Stimulated activated CD8-positive, alpha-beta memory T cell treated with anti-CD3 and anti-CD28 coated beads, Interleukin-12 subunit alpha, Interleukin-12 subunit beta, amount 100 ng/mL, for 4 hours (primary cell): ENCODE data around the gene SH3PXD2A.
A peak's percentile ranks its signal among the peaks of the same experiment; 100 is the strongest.

Source experiments
- DNase-seq: peaks from one replicate; pipeline ENCODE4 v3.0.0-alpha.2; 2020; ENCODE audit warnings: low read depth

SH3PXD2A gene

GRCh38 chr10:103685880-103686669 is 169.3 kb downstream of the SH3PXD2A start:
- DNase-seq, result peak; percentile 38

GRCh38 chr10:103683851-103684250 is 171.5 kb downstream of the SH3PXD2A start:
- no peak for DNase-seq

- DNase-seq, result no peak
Observed at GRCh38 chr10:103682631-103683030, 172.7 kb downstream of the SH3PXD2A start.

- DNase-seq, result no peak
Observed at GRCh38 chr10:103681617-103682399, 173.6 kb downstream of the SH3PXD2A start.

- DNase-seq, result no peak
Observed at GRCh38 chr10:103680869-103681236, 174.5 kb downstream of the SH3PXD2A start.

DNA sequence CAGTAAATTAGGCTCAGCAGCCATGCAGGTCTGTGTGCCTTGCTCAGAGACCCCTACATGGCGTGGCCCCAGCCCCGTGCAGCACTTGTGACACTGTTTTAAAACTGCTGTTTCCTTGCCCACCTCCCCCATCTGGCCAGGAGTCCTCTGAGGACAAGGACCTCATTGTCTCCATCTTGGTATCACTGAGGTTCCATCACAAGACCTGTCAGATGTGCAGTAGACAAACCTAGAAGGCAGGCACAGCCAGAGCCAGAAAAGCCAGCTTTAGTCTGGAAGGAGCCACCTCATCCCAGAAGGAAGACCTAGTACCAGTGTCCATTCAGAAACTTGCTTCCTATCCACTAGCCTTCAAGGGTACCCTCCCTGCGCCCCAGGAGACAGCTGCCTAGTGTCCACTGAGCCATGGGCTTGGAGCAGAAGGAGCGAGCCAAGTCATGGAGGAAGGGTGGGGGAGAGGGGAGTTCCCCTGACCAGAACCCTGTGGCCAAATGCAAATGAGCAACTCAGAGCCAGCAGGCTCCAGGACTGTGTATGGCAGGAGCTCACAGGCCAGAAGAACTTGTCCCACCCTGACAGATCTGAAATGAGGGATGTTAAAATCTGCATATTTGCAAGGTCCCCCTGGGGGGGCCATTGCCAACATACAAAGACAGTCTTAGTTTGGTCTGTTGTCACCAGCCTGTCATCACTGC is 176.1 kb downstream of the SH3PXD2A start:
- DNase-seq, result no peak

- peak; percentile 53 for DNase-seq
Observed at GRCh38 chr10:103678178-103678526, 177.2 kb downstream of the SH3PXD2A start.

- no peak for DNase-seq
Observed at GRCh38 chr10:103677486-103678177, 177.7 kb downstream of the SH3PXD2A start.

DNA sequence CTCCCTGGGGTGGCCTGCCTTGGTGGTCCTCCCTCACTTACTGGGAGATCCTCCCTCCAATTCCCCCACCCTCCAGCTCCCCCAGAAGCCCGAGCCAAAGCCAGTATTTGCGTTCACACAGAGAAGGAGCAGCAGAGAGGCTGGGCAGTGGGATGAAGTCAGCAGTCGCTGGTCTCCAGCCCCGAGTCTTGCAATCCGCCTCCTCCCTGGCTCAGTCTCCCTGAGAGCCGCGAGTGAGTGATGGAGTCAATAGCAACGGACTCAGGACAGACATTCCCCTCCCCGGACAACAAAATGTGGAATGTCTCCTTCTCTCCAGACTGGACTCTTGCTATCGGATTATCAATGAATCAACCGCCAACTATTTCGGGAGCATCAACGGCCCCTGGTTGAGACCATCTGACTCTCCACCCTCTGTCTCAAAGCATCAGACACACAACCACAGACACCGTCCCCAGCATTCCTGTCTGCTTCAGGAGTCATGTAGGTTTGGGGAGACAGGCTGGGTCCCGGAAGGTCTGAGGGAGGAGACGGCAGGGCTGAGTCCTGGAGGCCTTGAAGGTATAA is 178.4 kb downstream of the SH3PXD2A start:
- DNase-seq, result no peak

- DNase-seq, result no peak
Observed at GRCh38 chr10:103676058-103676785, 179.2 kb downstream of the SH3PXD2A start.

DNA sequence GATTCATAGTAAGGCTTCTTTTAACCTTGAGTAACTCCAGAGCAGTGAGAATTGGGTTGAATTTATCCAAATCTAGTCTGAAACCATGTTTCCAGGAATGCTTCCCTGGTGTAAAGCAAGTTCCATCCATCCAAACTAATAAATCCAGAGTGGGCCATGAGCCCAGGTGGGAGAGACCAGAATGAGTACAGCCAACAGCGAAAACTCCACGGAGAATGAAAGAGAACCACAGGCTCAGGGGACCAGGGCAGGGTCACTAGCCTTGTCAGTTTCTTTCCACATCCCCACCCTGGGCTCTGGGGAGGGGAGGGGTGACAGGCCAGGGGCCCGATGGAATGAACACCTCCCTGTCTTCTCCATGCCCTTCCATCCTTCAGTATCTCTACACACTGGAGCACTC is 181.8 kb downstream of the SH3PXD2A start:
- no peak for DNase-seq

GRCh38 chr10:103672345-103672744 is 183.0 kb downstream of the SH3PXD2A start:
- no peak for DNase-seq

GRCh38 chr10:103671126-103671895 is 184.1 kb downstream of the SH3PXD2A start:
- DNase-seq, result no peak

DNA sequence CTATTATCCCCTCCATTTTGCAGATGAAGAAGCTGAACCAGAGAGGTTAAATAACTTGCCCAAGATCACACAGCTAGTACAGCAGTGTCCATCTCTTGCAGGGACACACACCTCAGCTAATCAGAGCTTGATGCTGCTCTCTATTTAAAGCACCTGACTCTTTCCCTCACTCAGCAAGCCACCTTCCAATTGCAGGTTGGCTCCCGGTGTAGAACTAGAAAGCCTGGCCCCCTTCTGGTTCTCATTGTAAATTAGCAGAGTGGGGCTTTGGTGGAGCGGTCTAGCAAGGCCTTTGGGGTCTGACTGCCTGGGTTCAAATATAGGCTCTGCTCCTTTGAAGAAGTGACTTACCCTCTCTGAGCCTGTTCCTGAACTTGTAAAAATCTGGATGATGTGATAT is 185.4 kb downstream of the SH3PXD2A start:
- DNase-seq, result no peak

- DNase-seq, result no peak
Observed at GRCh38 chr10:103669243-103669929, 186.0 kb downstream of the SH3PXD2A start.

DNA sequence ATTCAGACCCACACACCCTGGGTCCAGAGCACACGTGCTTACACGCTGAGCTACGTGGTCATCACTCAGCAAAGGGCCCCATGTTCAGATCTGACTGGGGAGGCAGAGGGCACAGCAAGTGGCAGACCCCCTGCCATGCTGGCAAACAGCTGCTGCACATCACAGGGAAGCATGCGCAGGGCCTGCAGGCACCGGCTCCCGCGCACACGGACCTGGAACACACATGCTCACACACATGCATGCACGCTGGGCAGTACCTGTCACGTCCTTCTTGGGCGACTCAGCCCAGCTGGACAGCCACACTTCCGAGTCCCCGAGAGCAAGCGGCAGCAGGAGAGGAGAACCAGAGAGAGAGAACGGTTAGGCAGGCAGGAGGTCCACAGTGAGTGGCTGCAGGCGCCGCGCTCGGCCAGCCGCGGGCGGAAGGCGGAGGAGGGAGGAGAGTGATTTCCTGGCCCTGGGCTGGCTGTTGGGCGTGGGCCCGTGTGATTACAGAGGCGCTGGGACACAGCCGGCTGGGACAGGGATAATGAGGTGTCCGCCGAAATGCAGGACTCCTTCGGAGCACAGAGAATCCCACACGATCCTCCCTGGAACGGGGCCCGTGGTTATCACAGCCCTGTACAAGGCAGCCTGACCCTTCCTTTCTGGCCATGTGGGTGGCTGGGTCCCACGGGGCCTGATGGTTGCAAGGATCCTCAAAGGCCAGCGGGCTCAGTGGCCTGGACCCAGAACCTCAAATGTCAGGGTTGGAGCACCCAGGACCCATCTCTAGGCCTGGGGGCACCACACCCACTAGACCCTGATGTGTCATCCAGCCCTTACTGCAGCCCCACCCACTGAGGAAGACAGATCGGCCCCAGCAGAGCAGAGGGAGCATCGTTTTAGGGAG is 186.8 kb downstream of the SH3PXD2A start:
- DNase-seq, result no peak

DNA sequence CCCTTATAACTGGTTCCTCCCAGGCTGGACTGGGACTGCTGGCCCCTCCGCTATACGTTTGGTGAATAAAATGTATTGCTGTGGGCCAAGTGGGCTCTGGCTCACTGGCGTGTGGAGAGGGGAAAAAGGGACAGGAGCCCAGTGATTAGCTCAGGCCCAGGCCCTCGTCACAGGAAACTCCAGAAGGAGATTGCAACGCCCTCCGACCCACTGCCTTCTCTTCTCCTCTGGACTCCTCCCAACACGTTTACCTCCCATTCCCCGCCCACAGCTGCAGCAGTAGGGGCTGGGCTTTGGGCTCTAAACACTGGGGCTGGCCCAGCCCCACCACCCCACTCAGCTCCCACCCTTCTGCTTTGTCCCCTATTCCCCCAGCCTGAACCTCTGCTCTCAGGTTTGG is 188.0 kb downstream of the SH3PXD2A start:
- DNase-seq, result no peak

DNA sequence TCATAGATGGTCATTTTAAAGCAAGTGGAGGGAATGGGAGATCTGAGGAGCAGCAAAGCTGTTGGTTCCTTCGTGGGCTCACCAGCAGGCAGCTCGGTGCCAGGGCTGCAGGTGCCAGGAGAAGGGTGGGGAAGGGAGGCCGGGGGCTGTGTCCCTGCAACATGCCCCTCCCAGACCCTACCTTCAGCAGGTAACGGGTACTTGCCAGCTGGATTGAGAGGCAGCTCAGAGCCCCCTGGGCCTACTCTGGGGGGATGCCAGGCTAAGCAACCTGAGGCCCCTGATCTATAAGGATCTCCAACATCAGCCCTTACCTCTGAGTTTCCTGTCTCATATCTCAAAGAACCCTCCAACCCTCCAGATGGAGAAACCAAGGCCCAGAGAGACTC is 188.6 kb downstream of the SH3PXD2A start:
- DNase-seq, result no peak
